ENCODE data around the gene DCDC2C. TPM values are rescaled to one million over a fixed set of nuclear protein-coding genes. Genes with fewer than 3 reads are reported as not detected.

The DCDC2C gene
- total RNA-seq, 4 donors from 2014 or later: 0.40 to 1.5 (median 0.68) TPM

DNA sequence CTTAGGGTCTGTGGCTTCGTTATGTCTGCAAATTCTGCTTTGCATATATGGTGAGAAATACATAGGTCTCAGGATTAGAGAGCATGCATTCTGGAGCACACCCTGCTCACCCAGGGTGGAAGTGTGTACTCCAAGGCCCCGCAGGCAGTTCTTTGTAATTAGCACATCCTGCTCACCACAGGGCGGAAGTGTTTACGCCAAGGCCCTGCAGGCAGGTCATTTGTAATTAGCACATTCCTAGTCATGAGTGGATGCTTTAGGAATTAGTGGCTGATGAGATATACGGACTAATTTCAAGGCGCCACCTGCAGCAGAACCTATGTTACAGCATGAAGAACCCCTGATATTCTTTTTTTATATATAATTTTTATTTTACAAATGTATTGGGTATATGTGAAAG is 41.1 kb upstream of the DCDC2C start:
- 80 to 96% methylated on average over 5 to 6 of the region's 6 CpGs for WGBS, 2 donors
- intact Hi-C loops (cut with DNase I): no loop called here
- TF ChIP-seq POLR2A (IDR thresholded peaks at IDR 0.05): no peak
- TF ChIP-seq, protein P1, sequence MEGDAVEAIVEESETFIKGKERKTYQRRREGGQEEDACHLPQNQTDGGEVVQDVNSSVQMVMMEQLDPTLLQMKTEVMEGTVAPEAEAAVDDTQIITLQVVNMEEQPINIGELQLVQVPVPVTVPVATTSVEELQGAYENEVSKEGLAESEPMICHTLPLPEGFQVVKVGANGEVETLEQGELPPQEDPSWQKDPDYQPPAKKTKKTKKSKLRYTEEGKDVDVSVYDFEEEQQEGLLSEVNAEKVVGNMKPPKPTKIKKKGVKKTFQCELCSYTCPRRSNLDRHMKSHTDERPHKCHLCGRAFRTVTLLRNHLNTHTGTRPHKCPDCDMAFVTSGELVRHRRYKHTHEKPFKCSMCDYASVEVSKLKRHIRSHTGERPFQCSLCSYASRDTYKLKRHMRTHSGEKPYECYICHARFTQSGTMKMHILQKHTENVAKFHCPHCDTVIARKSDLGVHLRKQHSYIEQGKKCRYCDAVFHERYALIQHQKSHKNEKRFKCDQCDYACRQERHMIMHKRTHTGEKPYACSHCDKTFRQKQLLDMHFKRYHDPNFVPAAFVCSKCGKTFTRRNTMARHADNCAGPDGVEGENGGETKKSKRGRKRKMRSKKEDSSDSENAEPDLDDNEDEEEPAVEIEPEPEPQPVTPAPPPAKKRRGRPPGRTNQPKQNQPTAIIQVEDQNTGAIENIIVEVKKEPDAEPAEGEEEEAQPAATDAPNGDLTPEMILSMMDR (IDR thresholded peaks at IDR 0.05): no peak
- no peak overlapping the region for H3K27ac ChIP-seq
- no peaks in the 10 kb centered on the region for H3K36me3 ChIP-seq
- H3K4me1 ChIP-seq: peaks cover 0 to 7% of the 10 kb centered on the region in 2 donors
- no peaks in the 10 kb centered on the region for H3K9me3 ChIP-seq
- H3K27me3 ChIP-seq: no peaks in the 10 kb centered on the region
- no peak for DNase-seq
- no peak overlapping the region for H3K4me3 ChIP-seq (replicated peaks in 1 of 3)

DNA sequence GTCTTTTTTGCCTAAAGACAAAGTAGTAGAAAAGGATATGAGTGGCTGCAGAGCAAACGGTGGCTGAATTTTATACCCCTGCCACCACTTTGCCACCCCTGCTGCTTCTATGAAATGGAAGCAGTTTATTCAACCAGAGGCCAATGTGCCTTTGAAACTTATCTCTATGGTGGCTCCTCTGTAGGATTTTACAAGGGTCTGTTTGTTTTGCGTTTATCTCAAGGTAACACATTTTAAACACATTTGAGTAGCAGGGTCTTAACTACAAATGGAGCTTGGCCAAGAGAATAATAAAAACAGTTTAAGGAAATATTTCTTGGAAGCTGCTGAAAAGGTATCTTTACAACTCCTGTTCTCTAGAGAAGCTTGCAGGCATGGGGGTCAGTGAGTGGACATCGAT is 39.3 kb upstream of the DCDC2C start:
- no peak for TF ChIP-seq POLR2A (IDR thresholded peaks at IDR 0.05)
- TF ChIP-seq, protein P1 (IDR thresholded peaks at IDR 0.05): no peak
- Histone ChIP-seq H3K4me1 (peaks cover 0 to 5% of the 10 kb centered on the region in 2 donors), H3K27me3 (no peaks in the 10 kb centered on the region), H3K9me3 (no peaks in the 10 kb centered on the region), H3K36me3 (no peaks in the 10 kb centered on the region), H3K27ac (no peak overlapping the region), H3K4me3 (replicated peaks in 1 of 3) (no peak overlapping the region)
- no peak for DNase-seq
- intact Hi-C loops (cut with DNase I): no loop called here
- WGBS, 2 donors: 43 to 70% methylated on average over 3 of the region's 3 CpGs

DNA sequence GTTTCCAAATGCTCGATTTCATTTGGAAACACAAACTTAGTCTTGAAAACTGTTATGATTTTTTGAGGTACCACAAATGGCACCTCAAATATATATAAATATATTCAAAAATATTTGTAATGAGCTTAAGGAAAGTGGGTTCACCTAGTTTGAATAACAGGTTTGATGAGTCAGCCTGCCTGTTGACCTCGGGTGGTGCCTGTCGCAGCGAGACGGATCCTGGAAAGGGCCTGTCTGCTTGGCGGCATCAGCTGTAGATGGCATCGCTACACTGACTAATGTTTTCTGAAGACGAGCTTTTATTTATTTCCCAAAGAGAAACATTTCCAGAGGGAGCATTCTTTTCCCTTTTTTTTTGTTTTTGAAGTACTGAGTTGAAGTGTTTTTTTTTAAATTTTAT is 38.5 kb upstream of the DCDC2C start:
- intact Hi-C loops (cut with DNase I): no loop called here
- no peak for DNase-seq
- H3K36me3 ChIP-seq: no peaks in the 10 kb centered on the region
- no peak overlapping the region for H3K4me3 ChIP-seq (replicated peaks in 1 of 3)
- 87 to 89% methylated on average over 8 of the region's 8 CpGs for WGBS, 2 donors
- no peaks in the 10 kb centered on the region for H3K9me3 ChIP-seq
- no peaks in the 10 kb centered on the region for H3K4me1 ChIP-seq
- no peak overlapping the region for H3K27ac ChIP-seq
- TF ChIP-seq, protein P1 (IDR thresholded peaks at IDR 0.05): no peak
- TF ChIP-seq POLR2A (IDR thresholded peaks at IDR 0.05): no peak
- H3K27me3 ChIP-seq: no peaks in the 10 kb centered on the region

DNA sequence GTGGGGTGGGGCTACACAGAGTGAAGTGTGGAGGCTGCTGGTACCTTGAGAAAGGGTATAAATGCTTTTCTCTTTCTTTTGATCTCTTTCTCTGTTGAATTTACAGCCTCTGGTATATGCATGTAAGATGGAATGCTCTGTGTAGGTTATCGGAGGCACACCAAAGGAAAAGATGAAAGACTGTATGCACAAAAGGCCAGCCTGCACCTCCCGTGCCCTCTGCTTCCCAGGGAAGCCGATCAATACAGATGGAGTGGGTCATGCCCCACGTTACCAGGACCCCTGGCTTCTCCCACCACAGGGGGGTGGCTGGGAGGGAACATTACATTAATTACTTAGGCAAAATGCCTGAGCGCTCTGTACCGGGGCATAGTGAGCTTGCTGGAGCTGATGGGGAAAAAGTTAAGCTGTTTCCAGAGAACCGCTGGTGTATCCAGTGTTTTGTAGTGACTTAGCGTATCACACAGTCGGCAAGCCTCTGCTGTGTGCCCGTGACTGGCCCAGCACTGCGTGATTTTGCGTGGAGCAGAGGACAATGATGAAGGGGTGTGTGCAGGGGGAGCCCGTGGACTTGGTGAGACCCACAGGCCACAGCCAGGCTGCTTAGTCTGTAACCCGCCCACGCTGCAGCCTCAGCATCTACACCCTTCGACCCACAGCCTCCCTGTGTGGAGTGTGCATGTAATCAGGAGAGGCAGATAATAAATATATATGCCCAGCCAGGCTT is 37.3 kb upstream of the DCDC2C start:
- TF ChIP-seq POLR2A (IDR thresholded peaks at IDR 0.05): no peak
- TF ChIP-seq, protein P1 (IDR thresholded peaks at IDR 0.05): no peak

DNA sequence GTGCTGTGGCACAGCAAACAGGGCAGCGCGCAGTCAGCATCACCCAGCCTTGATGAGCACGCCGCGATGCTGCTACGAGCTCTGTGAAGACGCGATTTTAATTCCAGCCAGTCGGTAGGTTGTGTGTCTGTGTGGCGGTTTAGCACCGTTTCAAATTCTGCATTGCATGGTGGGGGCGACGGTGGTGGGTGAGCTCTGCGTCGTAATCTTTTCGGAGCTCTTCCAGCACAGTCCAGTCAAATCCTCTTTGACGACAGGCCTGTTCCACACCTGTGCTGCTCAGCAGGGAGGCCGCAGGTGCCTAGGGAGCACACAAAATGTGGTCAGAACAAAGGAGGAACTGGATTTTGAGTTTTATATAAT is 36.8 kb upstream of the DCDC2C start:
- intact Hi-C loops (cut with DNase I): no loop called here
- H3K27ac ChIP-seq: no peak overlapping the region
- no peaks in the 10 kb centered on the region for H3K36me3 ChIP-seq
- DNase-seq: no peak
- H3K9me3 ChIP-seq: no peaks in the 10 kb centered on the region
- no peak for TF ChIP-seq POLR2A (IDR thresholded peaks at IDR 0.05)
- TF ChIP-seq, protein P1 (IDR thresholded peaks at IDR 0.05): no peak
- 81 to 93% methylated on average over 10 to 18 of the region's 18 CpGs for WGBS, 2 donors
- no peaks in the 10 kb centered on the region for H3K4me1 ChIP-seq
- H3K27me3 ChIP-seq: no peaks in the 10 kb centered on the region
- no peak overlapping the region for H3K4me3 ChIP-seq (replicated peaks in 1 of 3)

More for the DNA sequence above, 37.3 kb upstream of the DCDC2C start:
- no peaks in the 10 kb centered on the region for H3K27me3 ChIP-seq
- no peak overlapping the region for H3K4me3 ChIP-seq (replicated peaks in 1 of 3)
- no peaks in the 10 kb centered on the region for H3K36me3 ChIP-seq
- no peak overlapping the region for H3K27ac ChIP-seq
- intact Hi-C loops (cut with DNase I): no loop called here
- WGBS, 2 donors: 89 to 90% methylated on average over 12 to 16 of the region's 16 CpGs
- H3K4me1 ChIP-seq: no peaks in the 10 kb centered on the region
- DNase-seq: no peak
- no peaks in the 10 kb centered on the region for H3K9me3 ChIP-seq

Measured in thyroid gland (tissue), 4 donors.